Trophoblast cell (in vitro differentiated cells and primary cell): ENCODE results near the gene ACIN1.

Source experiments
- DNase-seq, 2 donors: peaks; one replicate each; pipeline ENCODE4 v3.0.0-alpha.2; 2016
- H2AFZ ChIP-seq: 2 replicates; pipeline ENCODE4 v1.6.1; 2013; ENCODE audit warnings: low read length, moderate library complexity, mild to moderate bottlenecking; ENCODE audit not compliant: insufficient read depth, poor library complexity
- H2AK5ac ChIP-seq: 2 replicates; pipeline ENCODE4 v1.6.1; 2013; ENCODE audit warnings: mild to moderate bottlenecking, low read length
- H2BK120ac ChIP-seq: 2 replicates; pipeline ENCODE4 v1.6.1; 2013; ENCODE audit warnings: low read length, mild to moderate bottlenecking, moderate library complexity; ENCODE audit not compliant: insufficient read depth, poor library complexity
- H2BK12ac ChIP-seq: 2 replicates; pipeline ENCODE4 v1.6.1; 2013; ENCODE audit warnings: mild to moderate bottlenecking, low read length, moderate library complexity
- H2BK5ac ChIP-seq: 2 replicates; pipeline ENCODE4 v1.6.1; 2013; ENCODE audit warnings: low read length, low read depth, moderate library complexity, mild to moderate bottlenecking; ENCODE audit not compliant: poor library complexity
- H3K14ac ChIP-seq: 2 replicates; pipeline ENCODE4 v1.6.1; 2013; ENCODE audit warnings: mild to moderate bottlenecking, low read length
- H3K18ac ChIP-seq: 2 replicates; pipeline ENCODE4 v1.6.1; 2013; ENCODE audit warnings: mild to moderate bottlenecking, low read length
- H3K23ac ChIP-seq: 2 replicates; pipeline ENCODE4 v1.6.1; 2013; ENCODE audit warnings: low read length
- H3K27ac ChIP-seq: 2 replicates; pipeline ENCODE4 v1.5.1; 2013; ENCODE audit warnings: low read depth, mild to moderate bottlenecking, inconsistent platforms, low read length, moderate library complexity
- H3K27me3 ChIP-seq: 2 replicates; pipeline ENCODE4 v1.6.1; 2013; ENCODE audit warnings: inconsistent platforms, mild to moderate bottlenecking, low read length, moderate library complexity; ENCODE audit not compliant: insufficient read depth
- H3K36me3 ChIP-seq, 2 experiments: 1 replicate in 1 of 2; 2 replicates in 1 of 2; pipeline ENCODE4 v1.6.1; 2013; ENCODE audit warnings: low read length in 2 of 2, mild to moderate bottlenecking in 2 of 2, moderate library complexity in 1 of 2; ENCODE audit not compliant: insufficient read depth in 2 of 2, control insufficient read depth in 1 of 2
- H3K4ac ChIP-seq: 2 replicates; pipeline ENCODE4 v1.6.1; 2013; ENCODE audit warnings: low read depth, mild to moderate bottlenecking, low read length, moderate library complexity
- H3K4me1 ChIP-seq, 2 experiments: 1 replicate in 1 of 2; 2 replicates in 1 of 2; pipeline ENCODE4 v1.6.1; 2013; ENCODE audit warnings: low read length in 2 of 2, mild to moderate bottlenecking in 2 of 2, moderate library complexity in 1 of 2; ENCODE audit not compliant: insufficient read depth in 2 of 2, control insufficient read depth in 1 of 2
- H3K4me2 ChIP-seq: 2 replicates; pipeline ENCODE4 v1.6.1; 2013; ENCODE audit warnings: inconsistent platforms, mild to moderate bottlenecking, low read length, moderate library complexity
- H3K4me3 ChIP-seq: 2 replicates; pipeline ENCODE4 v1.5.1; 2013; ENCODE audit warnings: mild to moderate bottlenecking, low read depth, low read length, inconsistent platforms
- H3K79me1 ChIP-seq: one replicate; pipeline ENCODE4 v1.6.1; 2013; ENCODE audit warnings: low read length
- H3K79me2 ChIP-seq: 2 replicates; pipeline ENCODE4 v1.6.1; 2013; ENCODE audit warnings: low read length, mild to moderate bottlenecking; ENCODE audit not compliant: control insufficient read depth, insufficient read depth, poor library complexity
- H3K9ac ChIP-seq: 2 replicates; pipeline ENCODE4 v1.6.1; 2013; ENCODE audit warnings: mild to moderate bottlenecking, low read length
- H3K9me3 ChIP-seq: 2 replicates; pipeline ENCODE4 v1.6.1; 2013; ENCODE audit warnings: low read depth, mild to moderate bottlenecking, control low read depth, inconsistent platforms, low read length; ENCODE audit not compliant: insufficient read depth
- H4K12ac ChIP-seq: 2 replicates; pipeline ENCODE4 v1.6.1; 2013; ENCODE audit warnings: low read depth, mild to moderate bottlenecking, low read length, moderate library complexity
- H4K8ac ChIP-seq: 2 replicates; pipeline ENCODE4 v1.6.1; 2013; ENCODE audit warnings: low read depth, mild to moderate bottlenecking, low read length, moderate library complexity
- H4K91ac ChIP-seq: one replicate; pipeline ENCODE4 v1.6.1; 2013; ENCODE audit warnings: low read depth, mild to moderate bottlenecking, low read length, moderate library complexity
- WGBS: extraction: QIAGEN DNeasy Blood & Tissue Kit; methylation state at CpG from one replicate; pipeline ENCODE4 v1.1.7; 2013; ENCODE audit warnings: missing lambda C conversion rate; ENCODE audit not compliant: insufficient read length, insufficient coverage; ENCODE audit errors: extremely low coverage; 5-methylcytosine and 5-hydroxymethylcytosine counted together

Gene ACIN1

GRCh38 chr14:23009939-23010726 is 84.8 kb downstream of the ACIN1 start, which contains the start of gene C14orf93:
TSS of gene C14orf93 (minus strand) at chr14:23010143. CDS start at chr14:22999023, 11,120 bp downstream.
- Histone ChIP-seq H3K4me1 (peaks cover 0 to 2% of the 10 kb centered on the region in 2 experiments), H3K27me3 (no peaks in the 10 kb centered on the region), H2BK5ac (peak within 1 kb of the TSS; percentile 60), H3K4ac (no peak within 1 kb of the TSS), H3K4me3 (peak within 1 kb of the TSS; percentile 48), H3K79me1 (peaks cover 15% of the 10 kb centered on the region), H4K8ac (peak within 1 kb of the TSS; percentile 92), H2AK5ac (peak within 1 kb of the TSS; percentile 97), H3K79me2 (peaks cover 4% of the 10 kb centered on the region), H2AFZ (peak within 1 kb of the TSS; percentile 75), H2BK12ac (peak within 1 kb of the TSS; percentile 76), H4K12ac (peak within 1 kb of the TSS; percentile 84), H3K18ac (peak within 1 kb of the TSS; percentile 79), H3K9me3 (no peaks in the 10 kb centered on the region), H3K14ac (peak within 1 kb of the TSS; percentile 75), H4K91ac (peak within 1 kb of the TSS; percentile 79), H3K27ac (peak within 1 kb of the TSS; percentile 39), H3K9ac (no peak within 1 kb of the TSS), H3K23ac (no peak within 1 kb of the TSS), H3K36me3 (no peaks in the 10 kb centered on the region), H3K4me2 (peak within 1 kb of the TSS; percentile 58), H2BK120ac (peak within 1 kb of the TSS; percentile 72)
- no CpG with 5 or more reads among the region's 40 CpGs for whole genome bisulfite sequencing
- DNase-seq = peak; percentile 51 to 73

- no peak overlapping the region for H3K14ac ChIP-seq
- no peak overlapping the region for H3K9ac ChIP-seq
- H2AFZ ChIP-seq = no peak overlapping the region
- no peak overlapping the region for H3K4ac ChIP-seq
- H4K91ac ChIP-seq = peak overlapping the region; percentile 43
- WGBS = no CpG with 5 or more reads among the region's 8 CpGs
- DNase-seq = no peak
- H4K8ac ChIP-seq = peak overlapping the region; percentile 61
- H3K4me3 ChIP-seq = no peak overlapping the region
- H3K27me3 ChIP-seq = no peaks in the 10 kb centered on the region
- H3K36me3 ChIP-seq = no peaks in the 10 kb centered on the region
- peak overlapping the region; percentile 51 for H4K12ac ChIP-seq
- no peak overlapping the region for H3K27ac ChIP-seq
- peak overlapping the region; percentile 97 for H2AK5ac ChIP-seq
- H2BK120ac ChIP-seq = no peak overlapping the region
- no peak overlapping the region for H3K18ac ChIP-seq
- no peaks in the 10 kb centered on the region for H3K9me3 ChIP-seq
- peaks cover 4% of the 10 kb centered on the region for H3K79me2 ChIP-seq
- H2BK12ac ChIP-seq = no peak overlapping the region
- H3K4me2 ChIP-seq = peak overlapping the region; percentile 58
- peaks cover 15% of the 10 kb centered on the region for H3K79me1 ChIP-seq
- no peak overlapping the region for H2BK5ac ChIP-seq
- H3K4me1 ChIP-seq = peaks cover 0 to 2% of the 10 kb centered on the region in 2 experiments
- H3K23ac ChIP-seq = no peak overlapping the region
Observed at GRCh38 chr14:23009483-23009938, 85.4 kb downstream of the ACIN1 start.

GRCh38 chr14:23008831-23009230 is 86.1 kb downstream of the ACIN1 start:
- Histone ChIP-seq H3K9ac (no peak overlapping the region), H2AK5ac (no peak overlapping the region), H4K8ac (no peak overlapping the region), H3K27me3 (no peaks in the 10 kb centered on the region), H3K14ac (no peak overlapping the region), H2BK5ac (no peak overlapping the region), H3K4me2 (no peak overlapping the region), H2BK120ac (no peak overlapping the region), H4K91ac (no peak overlapping the region), H2BK12ac (no peak overlapping the region), H3K79me1 (peaks cover 15% of the 10 kb centered on the region), H3K18ac (no peak overlapping the region), H3K27ac (no peak overlapping the region), H4K12ac (no peak overlapping the region), H3K4me1 (peaks cover 0 to 2% of the 10 kb centered on the region in 2 experiments), H3K9me3 (no peaks in the 10 kb centered on the region), H3K4ac (no peak overlapping the region), H3K23ac (no peak overlapping the region), H3K4me3 (no peak overlapping the region), H2AFZ (no peak overlapping the region), H3K36me3 (no peaks in the 10 kb centered on the region), H3K79me2 (peaks cover 4% of the 10 kb centered on the region)
- no CpG with 5 or more reads among the region's 3 CpGs for WGBS
- no peak for DNase-seq
